Activated CD8-positive, alpha-beta memory T cell treated with anti-CD3 and anti-CD28 coated beads, Interleukin-2, amount 50 U/mL, for 1 hour (primary cell): ENCODE measurements around the gene GRM3.

ENCODE experiments used
- DNase-seq: peaks from one replicate; pipeline ENCODE4 v3.0.0-alpha.2; 2020; ENCODE audit errors: extremely low read depth

GRM3 gene

DNA sequence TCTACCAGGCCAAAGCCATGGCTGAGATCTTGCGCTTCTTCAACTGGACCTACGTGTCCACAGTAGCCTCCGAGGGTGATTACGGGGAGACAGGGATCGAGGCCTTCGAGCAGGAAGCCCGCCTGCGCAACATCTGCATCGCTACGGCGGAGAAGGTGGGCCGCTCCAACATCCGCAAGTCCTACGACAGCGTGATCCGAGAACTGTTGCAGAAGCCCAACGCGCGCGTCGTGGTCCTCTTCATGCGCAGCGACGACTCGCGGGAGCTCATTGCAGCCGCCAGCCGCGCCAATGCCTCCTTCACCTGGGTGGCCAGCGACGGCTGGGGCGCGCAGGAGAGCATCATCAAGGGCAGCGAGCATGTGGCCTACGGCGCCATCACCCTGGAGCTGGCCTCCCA is 142.7 kb downstream of the GRM3 start:
- DNase-seq: no peak

DNA sequence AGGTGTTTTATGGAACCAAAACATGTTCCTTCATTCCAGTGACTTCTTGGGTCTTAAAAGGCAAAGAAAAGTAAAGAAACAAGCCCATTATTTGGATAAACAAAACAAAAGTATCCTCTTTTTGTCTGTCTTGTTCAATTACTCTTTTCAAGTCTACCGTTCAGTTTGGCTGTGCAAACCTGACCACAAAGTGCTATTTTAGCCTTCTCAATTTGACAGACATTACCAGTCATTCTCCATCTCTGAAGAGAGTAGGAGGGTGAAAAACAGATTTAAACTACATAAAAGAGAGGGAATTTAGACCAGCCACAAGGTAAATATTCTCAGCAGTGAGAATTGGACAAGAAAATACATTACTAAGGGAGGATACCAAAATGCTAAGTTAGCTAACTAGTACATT is 145.2 kb downstream of the GRM3 start:
- DNase-seq: no peak

DNA sequence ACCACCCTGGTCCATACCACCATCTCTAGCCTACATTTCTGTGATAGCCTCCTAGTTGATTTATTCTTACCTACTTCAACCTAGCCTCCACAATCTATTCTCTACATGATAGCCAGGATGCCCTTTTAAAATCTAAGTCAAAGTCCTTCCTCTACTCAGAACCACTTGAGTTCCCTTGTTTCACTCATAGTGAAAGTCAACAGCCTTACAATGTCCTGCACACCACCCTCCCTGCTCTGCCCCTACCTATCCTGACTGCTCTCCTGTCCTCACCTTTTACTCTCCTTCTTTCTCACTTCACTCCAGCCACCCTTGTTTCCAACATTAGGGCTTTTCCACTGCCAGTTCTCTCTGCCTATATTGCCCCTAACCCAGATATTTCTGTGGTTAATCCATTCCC is 146.7 kb downstream of the GRM3 start:
- DNase-seq: no peak

DNA sequence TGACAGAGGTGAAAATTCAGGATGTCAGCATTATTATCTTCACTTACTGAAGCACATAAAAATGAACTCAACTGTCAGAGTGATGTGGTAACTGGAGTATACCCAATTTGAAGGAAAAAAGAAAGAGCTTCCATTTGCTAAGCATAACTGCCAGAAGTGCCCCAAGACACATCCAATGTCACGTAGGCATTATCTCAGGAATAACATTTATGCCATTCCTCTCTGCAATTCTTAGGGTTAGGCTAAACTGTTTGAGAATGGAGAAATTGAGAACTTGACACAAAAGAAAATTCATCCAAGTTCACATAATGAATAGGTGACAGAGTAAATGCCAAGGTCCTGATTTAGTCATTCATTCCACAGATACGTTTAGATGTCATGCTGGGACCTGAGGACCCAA is 148.6 kb downstream of the GRM3 start:
- DNase-seq: no peak

DNA sequence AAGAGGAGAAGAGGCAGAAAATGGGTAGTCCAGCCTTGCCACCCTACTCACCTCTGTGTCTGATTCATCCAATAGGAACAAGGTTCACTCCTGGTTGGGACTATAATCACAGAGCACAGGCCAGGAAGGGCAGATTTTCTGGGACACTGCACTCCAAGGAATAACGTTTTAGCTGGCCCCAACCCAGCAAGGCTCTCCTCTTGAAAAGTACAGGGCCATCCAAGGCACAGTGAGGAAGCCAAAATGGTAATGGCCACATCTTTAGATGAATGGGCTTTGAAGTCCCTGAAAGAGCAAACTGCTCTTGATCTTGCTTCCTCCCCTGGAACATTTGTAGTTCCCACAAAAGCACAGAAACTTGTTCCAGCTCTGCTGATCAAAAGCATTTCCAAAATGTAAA is 149.4 kb downstream of the GRM3 start:
- DNase-seq: no peak

DNA sequence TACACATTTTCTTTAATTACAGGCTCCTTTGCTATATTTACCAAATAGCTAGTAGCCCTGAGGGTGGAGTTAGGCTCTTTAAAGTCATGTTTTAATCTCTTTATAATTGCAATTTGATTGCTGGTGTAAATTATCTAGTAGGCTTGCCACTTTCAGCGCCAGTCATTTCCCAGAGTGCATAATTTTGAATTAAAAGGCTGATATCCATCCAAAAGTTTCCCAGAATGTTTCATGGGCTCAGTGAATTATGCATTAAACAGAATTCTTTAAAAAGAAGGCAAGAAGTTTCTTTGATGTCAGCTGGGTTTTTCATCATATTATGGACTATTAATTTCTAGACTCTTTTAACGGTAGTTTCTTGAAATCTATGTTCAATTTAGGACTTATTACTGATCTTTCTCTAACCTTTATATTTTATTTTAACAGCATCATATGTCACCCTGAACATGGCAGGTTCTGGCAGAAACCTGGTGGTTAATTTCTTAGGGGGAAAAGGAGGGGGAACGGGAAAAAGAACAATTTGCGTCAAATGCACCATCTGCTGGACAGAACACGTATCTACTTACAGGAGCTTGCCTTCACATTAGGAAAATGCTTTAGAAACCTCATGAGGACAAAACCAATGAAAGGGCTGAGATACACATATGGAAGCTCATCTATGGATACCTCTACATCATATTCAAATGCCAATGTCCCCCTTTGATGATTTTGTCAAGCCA is 171.1 kb downstream of the GRM3 start:
- no peak for DNase-seq

DNA sequence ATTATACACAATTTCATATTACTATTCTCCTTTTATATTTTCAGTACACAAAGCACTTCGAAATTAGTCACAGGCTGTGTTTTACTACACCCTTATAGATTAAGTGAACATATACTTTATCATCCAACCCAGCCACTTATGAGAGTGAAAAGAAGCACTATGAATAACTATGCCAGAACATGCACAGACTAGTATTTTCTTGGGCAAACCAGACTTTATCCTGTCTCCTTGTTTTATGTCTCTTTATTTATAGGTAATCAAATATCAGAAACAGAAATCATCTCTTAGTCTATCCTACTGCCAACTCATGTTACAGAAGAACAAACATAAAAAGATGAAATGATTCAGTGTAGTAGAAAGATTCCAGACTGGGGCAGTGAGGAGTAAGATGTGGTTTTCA is 171.8 kb downstream of the GRM3 start:
- DNase-seq: no peak

DNA sequence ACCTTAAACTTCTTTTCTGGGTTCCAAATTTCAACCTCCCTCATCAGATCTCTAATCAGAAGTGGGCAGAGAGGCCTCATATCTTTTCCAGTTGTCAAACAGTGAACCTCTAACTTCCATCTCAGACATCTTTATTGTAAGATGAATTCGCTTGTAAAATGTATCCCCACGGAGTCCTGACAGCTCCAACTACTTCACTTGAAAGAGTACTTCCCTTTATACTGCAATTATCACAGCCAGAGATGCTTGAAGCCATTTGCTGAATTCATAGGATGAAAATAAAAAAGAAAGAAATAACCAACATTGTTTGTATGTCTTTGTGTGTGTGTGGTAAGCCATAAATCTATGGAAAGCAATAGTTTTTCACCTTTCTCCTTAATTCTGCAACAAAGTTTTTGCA is 175.2 kb downstream of the GRM3 start:
- no peak for DNase-seq

DNA sequence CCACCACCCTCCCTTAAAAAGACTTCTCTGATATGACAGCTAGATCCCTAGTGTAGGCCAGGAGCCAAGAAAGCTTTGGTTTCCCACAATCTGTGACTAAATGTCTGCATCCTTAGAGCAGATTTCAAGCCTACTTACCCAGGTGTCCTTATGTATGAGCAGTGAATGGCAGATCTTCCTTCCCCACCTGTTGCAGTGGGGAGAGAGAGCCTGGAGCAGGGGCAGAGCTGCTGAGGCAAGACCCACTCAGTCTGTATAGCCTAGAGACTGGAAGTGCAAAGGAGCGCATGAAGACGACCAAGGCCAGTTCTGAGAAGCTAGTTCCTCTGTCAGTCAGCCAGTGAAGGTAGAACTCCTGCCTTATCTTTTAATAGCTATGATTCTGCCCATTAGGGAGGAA is 180.1 kb downstream of the GRM3 start:
- DNase-seq: no peak

DNA sequence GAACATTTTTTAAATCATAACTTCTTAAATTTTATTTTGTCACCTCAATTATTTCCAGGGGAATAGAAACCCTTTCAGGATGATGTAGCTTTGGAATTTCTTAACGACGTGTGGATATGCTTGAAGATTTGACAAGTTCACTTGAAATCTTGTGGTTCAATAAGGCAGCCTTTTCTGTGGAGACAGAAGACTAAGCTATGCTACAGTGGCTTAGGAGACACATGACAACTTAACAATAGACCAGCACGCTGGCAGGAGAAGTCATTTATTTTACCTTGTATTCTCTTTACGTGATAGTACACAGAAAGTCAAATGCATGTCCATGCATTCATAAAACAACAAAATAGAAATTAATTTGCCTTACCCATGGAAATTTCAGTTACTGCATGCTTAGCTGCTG is 181.6 kb downstream of the GRM3 start:
- no peak for DNase-seq

DNA sequence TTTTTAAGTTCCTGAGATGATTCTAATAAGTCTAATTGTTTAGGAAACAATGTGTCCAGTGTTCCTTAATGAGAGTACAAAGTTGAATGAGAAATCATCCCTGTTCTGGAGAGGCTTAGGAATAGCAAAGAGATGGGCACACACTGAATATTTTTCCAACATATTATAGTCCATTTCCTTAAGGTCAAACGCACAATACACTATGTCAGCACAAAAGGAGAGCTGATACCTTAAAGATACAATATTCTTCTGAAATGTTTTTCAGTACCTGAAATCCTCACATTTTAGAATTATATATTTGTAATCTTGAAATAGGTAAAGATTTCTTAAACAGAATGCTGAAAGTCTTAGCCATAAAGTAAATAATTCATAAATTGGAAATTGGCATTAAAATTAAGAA is 183.2 kb downstream of the GRM3 start:
- no peak for DNase-seq

DNA sequence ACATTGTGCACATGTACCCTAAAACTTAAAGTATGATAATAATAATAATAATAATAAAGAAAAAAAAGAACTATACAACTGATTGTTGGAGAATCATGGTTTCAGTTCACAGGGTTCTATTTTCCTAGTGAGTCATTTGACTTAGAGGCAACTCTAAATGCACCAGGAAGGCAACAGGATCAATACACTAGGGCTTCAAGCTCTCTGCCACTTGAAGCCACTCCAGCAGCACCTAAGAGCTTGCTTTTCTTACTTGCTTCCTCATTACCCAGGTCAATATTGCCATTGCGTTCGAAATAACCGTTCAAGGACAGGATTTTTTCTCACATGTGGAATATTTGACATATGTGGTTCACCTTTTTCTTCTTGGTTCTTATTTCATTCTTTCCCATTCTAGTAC is 189.7 kb downstream of the GRM3 start:
- DNase-seq: no peak

DNA sequence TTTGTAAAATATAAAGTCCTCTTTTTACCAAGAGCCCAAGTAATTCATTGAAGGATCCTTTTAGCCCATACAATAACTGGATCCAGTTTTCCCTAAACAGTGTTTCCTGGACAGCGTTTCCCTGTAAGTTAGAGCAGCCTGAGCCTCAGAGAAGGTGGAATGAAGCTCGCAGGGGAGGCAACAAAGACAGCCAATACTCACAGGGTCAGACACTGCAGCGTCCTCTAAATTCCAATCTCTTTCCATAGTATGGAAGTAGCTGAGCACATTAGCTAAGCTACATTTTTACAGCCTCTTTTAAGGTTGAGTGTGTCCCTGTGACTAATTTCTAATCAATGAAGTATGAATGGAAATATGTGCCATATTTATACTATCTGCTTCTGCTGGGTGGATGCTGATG is 193.5 kb downstream of the GRM3 start:
- no peak for DNase-seq

DNA sequence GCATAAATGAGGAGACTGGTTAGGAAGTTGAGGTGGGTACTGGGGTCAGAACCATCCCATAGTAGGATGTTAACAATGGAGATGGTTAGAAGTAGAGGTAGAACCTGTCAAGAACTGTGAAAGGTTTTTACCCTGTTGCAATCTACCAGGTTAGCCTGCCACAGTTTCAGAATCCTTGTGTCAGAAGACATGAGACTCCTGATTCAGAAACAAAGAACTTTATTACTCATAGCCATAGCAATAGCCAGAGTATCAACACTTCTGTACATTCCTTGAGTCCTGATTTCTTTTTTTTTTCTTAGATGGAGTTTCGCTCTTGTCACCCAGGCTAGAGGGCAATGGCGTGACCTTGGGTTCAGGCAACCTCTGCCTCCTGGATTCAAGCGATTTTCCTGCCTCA is 200.9 kb downstream of the GRM3 start:
- DNase-seq: no peak

DNA sequence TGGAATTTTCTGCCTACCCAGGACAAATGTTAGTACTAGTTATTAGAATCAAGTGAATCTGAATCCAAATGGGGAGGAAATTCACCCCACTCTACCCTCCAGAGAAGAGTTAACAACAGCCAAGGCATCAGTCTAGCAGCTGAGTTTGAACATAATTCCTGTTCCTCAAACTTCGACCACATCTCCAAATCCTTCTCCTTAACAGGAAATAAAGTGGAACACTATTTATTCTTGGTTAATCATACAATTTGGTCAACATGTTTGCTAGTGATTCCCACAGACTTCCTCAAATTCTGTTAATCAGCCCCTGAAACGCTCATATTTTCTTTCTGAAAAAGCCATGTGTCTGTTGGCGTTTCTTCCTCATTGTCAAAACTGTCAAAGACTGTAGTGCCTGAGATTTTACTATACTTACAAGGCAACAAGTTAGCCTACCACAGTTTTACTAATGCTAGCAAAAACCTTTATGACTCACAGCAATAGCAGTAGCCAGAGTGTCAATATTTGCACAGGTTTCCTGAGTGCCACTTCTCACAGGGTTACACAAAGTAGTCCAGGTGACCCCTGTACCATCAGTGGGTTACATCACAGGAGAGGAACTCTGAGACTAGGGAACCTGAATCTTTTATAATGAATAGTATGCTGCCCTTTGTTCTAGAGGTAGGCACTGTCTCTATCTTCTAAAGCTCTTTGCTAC is 202.9 kb downstream of the GRM3 start:
- DNase-seq: no peak

DNA sequence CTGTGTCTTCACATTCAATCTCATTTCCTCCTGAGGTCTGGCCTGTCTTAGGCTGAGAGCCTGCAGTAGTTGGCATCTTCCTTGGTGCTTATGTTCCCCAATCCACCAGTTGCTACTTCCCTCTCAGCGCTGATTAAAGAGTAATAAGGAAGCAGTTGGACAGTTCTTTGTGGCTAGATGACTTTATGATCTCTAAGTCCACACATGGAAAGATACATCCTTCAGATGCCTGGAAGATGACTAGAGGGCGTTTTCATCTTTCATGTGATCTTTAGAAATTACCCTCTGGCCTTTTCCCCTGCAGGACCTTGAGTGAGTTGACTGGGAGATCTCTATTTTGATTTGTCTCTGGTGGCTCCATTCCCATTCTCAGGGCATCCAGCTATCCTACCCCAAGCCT is 204.5 kb downstream of the GRM3 start:
- no peak for DNase-seq

DNA sequence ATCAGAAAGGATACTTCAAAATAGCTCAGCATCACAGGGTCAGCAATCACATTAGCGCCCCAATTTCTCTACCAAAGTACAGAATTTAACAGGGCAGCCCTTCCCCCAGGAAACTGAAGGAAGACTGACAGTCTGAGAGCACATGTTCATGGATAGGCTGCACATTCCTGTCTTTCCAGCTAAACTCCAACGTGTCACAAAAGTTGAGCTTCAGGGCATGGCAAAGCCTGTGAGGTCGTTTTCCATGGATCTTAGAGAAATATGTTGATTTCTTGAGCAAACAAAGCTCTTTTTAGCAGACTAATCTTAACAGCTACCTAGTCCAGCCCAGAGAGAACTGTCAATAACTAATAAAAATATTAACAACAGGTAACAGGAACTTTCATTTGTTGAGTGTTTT is 207.9 kb downstream of the GRM3 start:
- no peak for DNase-seq

DNA sequence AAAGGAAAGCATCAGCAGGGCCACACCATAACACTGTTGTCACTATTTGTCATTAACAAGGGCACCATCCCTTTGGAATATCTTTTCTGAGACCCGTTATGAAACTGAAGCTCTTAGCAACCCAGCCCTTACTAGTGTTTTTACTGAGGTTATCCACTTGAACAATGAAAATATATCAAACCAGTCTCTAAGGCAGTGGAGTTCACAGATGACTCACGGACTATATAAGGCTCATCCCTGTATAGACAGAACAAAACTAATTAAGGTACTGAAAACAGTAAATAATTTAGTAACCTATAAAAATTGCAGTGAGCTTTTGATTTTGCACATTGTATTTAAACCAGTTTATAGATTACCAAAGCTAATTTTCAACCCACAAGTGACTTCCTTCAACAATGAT is 219.7 kb downstream of the GRM3 start:
- no peak for DNase-seq

DNA sequence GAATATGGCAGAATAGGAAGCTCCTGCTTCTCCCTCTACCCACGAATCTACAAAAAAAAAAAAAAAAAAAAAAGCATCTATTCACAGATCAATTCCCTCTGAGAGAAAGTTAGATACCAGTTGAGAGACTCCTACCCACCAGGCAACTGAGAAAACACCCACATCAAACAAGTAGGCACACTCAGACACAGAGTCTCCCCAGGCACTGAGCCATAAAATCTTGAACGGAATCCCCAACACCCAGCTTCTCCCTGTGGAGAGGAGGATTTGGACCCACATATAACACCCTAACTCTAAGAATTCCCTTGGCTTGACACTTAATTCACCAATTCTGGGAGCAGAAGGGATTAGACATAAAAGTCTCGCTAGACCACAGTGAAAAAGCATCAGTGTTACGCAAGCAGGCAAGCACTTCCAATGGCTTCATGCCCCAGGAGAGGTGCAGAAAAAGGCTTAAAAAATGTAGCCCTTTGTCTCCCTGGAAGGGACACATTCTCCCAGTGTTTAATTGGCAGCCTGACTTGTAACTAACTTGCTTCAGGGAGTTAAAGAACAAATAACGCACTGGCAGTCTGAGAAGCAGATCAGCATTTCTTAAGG is 223.6 kb downstream of the GRM3 start:
- DNase-seq: no peak

DNA sequence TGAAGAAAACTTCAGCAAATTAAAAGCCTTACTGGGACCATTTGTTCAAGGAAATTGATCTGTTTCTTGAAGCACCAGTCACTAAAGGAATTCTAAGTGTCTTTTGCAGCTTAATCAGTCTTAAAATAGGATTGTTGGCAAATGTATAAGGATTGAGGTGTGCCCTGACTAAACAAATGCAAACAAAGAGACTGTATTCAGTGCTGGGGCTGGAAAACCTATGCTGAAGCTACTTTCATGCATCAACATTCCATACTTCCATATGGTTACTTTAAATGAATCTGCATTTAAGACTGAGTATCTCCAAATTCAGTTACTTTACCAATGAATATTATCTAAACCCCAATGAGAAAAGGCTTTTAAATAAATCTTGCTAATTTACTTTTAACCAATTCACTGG is 232.4 kb downstream of the GRM3 start:
- DNase-seq: no peak

DNA sequence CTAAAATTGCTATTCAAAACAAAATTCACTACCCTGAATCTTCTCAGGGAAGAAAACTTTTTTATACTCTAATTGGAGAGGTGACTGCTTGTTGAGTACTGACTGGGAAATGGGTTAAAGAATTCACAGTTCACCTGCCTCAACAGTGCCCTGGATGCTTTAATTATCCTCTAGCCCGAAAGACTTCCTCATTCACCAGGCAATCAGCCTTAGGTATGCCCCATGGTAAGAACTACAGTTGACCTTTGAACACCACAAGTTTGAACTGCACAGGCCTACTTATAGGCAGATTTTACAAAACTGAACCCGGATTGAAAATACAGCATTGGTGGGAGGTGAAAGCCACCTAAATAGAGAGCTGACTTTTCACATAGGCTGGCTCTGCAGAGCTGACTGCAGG is 240.4 kb downstream of the GRM3 start:
- no peak for DNase-seq

DNA sequence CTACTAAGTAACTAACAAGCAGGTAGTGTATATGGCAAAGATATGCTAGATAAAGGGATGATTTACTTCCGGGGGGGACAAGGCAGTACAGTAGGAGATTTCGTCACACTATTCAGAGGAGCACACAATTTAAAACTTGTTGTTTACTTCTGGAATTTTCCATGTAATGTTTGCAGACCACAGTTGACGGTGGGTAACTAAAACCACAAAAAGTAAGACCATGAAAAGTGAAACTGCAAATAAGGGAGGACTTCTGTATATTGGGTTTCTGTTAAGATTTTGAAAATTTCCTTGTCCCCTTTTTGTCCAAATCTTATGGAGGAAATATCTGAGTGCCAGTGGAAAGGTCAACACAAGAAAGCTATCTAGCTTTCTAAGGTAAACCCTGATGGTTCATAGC is 245.8 kb downstream of the GRM3 start:
- no peak for DNase-seq

DNA sequence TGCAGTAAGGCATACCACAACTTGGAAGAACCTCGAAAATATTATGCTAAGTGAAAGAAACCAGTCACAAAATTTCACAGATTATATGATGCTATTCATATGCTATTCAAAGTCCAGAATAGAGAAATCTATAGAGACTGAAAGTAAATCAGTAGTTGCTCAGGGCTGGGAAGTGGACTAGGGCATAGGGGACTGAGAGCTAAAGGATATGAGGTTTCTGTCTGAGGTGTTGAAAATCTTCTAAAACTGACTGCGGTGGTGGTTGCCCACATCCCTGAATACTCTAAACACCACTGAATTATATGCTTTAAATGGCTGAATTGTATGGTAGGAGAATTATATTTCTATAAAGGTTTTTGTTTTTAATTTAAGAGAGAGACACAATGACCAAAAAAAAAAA is 254.5 kb downstream of the GRM3 start:
- no peak for DNase-seq

DNA sequence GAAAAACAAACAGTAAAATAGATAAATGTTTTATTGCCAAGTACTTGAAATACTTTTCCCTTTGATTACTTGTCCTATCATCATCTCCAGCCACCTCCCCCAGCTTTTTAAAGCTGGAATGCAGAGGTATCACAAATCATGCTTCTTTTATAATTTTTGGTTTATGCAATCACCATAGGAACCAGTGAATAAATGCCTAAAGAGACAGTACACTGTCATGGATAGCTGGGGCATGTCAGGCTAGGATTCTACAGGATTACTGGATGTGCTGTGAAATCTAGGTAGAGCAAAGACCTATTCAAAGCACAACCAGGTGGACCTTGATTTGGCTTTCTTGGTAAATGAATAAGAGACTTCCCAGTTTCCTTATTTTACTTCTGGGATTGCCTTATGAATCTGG is 257.2 kb downstream of the GRM3 start:
- DNase-seq: no peak
